Panc1 (cell line): ENCODE measurements around the gene ZNF350.

Experiments used
- CTCF ChIP-seq: fragments of 450-650 bp; IDR thresholded peaks from 2 replicates; pipeline ENCODE4 v1.5.1; 2017; ENCODE audit warnings: mild to moderate bottlenecking
- POLR2AphosphoS5 ChIP-seq: IDR thresholded peaks from 2 replicates; pipeline ENCODE4 v1.6.1; 2012; ENCODE audit warnings: mild to moderate bottlenecking, low read depth, low read length, moderate library complexity
- REST ChIP-seq, 2 experiments: IDR thresholded peaks; 2 replicates each; pipeline ENCODE4 v1.6.1; 2011 to 2012; ENCODE audit warnings: low read depth in 2 of 2, control low read depth in 1 of 2, low read length in 1 of 2, mild to moderate bottlenecking in 1 of 2, moderate library complexity in 1 of 2; ENCODE audit not compliant: insufficient read depth in 1 of 2
- SIN3A ChIP-seq: IDR thresholded peaks from 2 replicates; pipeline ENCODE4 v1.6.1; 2012; ENCODE audit warnings: low read depth, mild to moderate bottlenecking, low read length, moderate library complexity, borderline replicate concordance; ENCODE audit not compliant: insufficient read depth
- TCF7L2 ChIP-seq: IDR thresholded peaks from 2 replicates; pipeline ENCODE4 v1.6.1; 2011; ENCODE audit warnings: mild to moderate bottlenecking, low read depth, low read length, inconsistent platforms

DNA sequence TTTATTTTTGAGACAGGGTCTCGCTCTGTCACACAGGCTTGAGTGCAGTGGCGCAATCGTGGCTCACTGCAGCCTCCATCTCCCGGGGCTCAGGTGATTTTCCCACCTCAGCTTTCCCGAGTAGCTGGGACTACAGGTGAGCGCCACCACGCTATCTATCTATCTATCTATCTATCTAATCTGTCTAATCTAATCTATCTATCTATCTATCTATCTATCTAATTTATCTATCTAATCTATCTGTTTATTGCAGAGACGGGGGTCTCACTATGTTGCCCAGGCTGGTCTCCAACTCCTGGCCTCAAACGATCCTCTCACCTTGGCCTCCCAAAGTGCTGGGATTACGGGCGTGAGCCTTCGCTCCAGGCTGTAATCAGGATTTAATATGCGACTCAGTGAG is 58.8 kb downstream of the ZNF350 start:
- no peak for TF ChIP-seq CTCF
- no peak for TF ChIP-seq POLR2AphosphoS5
- TF ChIP-seq SIN3A = no peak
- no peak for TF ChIP-seq REST (IDR thresholded peaks at IDR 0.05; ENCODE audit: insufficient read depth in 1 of 2, low read depth in 2 of 2, low read length in 1 of 2)
- TF ChIP-seq TCF7L2 = no peak
